Dendritic cell treated with granulocyte-macrophage colony-stimulating factor and Interleukin-4, amounts not matched to agents 40 ng/mL and 50 ng/mL, for 4 days (primary cell): Measurements from ENCODE around the gene TXNRD3.

Source experiments
- H3K27ac Mint-ChIP-seq: one replicate; pipeline ENCODE4 v1.8.0; 2022; ENCODE audit warnings: mild to moderate bottlenecking, mixed read lengths
- H3K27me3 Mint-ChIP-seq: one replicate; pipeline ENCODE4 v1.8.0; 2022; ENCODE audit warnings: mild to moderate bottlenecking, mixed read lengths
- H3K36me3 Mint-ChIP-seq: one replicate; pipeline ENCODE4 v1.8.0; 2022; ENCODE audit warnings: low read depth, mixed read lengths
- H3K4me1 Mint-ChIP-seq: one replicate; pipeline ENCODE4 v1.8.0; 2022; ENCODE audit warnings: low read depth, mixed read lengths
- H3K4me3 Mint-ChIP-seq: one replicate; pipeline ENCODE4 v1.8.0; 2022; ENCODE audit warnings: mild to moderate bottlenecking, moderate library complexity, mixed read lengths
- H3K9me3 Mint-ChIP-seq: one replicate; pipeline ENCODE4 v1.8.0; 2022; ENCODE audit warnings: mixed read lengths
- intact Hi-C: fragments of 100-400 bp; cut with micrococcal nuclease; formaldehyde crosslinking; loops from one replicate; pipeline ENCODE4 v1.15.0; 2022

The TXNRD3 gene

DNA sequence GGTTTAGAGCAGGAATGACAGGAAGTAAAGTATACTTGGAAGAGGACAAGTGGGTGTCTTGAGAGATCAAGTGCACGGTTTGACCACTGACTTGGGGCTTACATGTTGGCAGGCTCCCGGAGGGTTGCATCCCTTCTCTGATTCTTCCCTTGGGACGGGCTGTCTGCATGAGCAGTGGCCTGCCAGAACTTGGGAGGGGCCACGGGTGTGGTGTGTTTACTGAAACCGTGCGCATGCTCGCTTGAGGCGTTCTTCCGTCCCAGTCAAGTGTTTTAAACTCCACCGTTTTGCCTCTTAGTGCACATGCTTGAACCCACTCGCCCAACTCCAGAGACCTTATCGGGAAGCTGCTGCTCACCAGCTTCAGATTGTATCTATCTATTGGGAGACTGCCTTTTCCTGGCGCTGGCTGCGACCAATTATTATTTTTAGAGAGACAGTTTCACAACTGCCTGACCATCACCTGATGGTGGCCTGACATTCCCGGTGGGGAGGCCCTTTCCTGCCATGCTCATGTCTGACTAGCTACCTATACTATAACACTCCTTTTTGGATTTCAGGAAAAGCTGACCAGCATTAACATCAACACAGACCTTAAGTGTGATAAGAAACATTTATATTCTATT, 81.3 kb downstream of the TXNRD3 start:
- no peaks in the 10 kb centered on the region for H3K9me3 Mint-ChIP-seq
- intact Hi-C loops, result no loop called here
- H3K27me3 Mint-ChIP-seq, result peaks cover 1% of the 10 kb centered on the region
- peaks cover 6% of the 10 kb centered on the region for H3K4me1 Mint-ChIP-seq
- no peak overlapping the region for H3K27ac Mint-ChIP-seq
- H3K4me3 Mint-ChIP-seq, result no peak overlapping the region
- no peaks in the 10 kb centered on the region for H3K36me3 Mint-ChIP-seq

DNA sequence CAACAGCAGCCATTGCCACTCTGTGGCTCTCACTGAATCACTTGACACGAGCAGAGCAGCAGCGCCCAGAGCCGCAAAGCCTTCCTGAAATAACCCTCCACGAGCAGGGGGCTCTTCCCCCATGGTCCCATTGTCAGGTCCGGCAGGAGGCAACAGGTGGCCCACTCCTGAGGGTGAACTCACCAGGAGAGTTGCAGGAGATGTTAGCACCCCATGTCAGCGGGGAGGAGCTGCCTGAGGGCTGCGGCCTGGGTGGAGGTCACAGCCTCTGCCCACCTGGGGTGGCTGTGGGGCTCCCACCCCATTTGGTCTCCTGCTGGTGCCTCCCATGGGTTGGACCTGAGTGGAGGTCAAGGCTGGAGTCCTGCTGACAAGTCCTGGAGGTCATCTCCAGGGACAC, 83.8 kb downstream of the TXNRD3 start:
- H3K27ac Mint-ChIP-seq, result no peak overlapping the region
- intact Hi-C loops, result no loop called here
- H3K4me1 Mint-ChIP-seq, result peaks cover 7% of the 10 kb centered on the region
- no peaks in the 10 kb centered on the region for H3K36me3 Mint-ChIP-seq
- H3K9me3 Mint-ChIP-seq, result no peaks in the 10 kb centered on the region
- H3K27me3 Mint-ChIP-seq, result no peaks in the 10 kb centered on the region
- no peak overlapping the region for H3K4me3 Mint-ChIP-seq

DNA sequence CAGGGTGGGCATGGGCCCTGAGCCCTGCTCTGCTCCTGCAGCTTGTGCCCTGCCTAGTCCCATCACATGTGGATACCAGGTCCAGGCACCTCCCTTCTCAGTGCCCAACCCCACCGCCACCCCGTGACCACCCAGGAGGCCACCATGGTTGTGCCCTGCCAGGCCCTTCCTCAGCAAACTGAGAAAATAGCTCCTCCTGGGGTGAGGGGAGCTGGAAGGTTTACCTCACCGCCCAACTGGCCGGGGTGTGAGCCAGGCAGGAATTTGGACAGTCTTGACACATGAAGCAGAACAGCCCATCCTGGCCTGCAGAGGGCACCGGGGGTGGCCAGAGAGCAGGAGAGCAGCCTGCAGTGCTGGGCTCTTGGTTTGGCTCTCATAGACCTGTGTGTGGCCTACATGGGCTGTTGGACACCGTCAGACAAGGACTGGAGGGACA, 84.8 kb downstream of the TXNRD3 start:
- Mint-ChIP-seq H3K4me1 (peaks cover 7% of the 10 kb centered on the region), H3K27ac (no peak overlapping the region), H3K27me3 (no peaks in the 10 kb centered on the region), H3K4me3 (no peak overlapping the region), H3K9me3 (no peaks in the 10 kb centered on the region), H3K36me3 (no peaks in the 10 kb centered on the region)
- intact Hi-C loops, result no loop called here

DNA sequence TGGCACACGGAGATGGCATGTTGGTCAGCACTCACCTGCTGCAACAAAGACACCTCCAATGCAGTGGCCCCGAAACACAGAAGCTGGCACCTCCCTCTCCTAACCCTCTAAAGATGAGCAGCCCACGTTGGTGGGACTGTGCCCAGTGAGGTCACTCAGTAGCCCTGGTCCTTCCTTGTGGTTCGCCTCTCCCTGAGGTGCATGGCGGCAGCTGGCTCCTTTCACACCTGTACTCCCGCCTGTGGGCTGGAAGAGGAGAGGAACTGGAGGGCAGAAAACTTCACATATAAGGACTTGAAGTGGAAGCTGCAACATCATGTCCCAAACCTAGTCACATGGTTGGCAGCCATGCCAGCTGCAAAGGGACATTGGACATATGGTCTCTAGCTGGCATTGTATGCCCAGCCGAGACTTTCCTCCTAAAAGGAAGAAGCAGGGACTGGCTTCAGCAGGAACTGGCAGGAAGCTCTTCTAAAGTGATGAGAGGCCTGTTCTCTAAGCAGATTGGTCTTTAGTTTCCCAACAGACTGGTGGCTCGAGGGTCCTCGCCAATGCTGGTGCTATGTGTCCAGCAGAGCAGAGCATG, 85.4 kb downstream of the TXNRD3 start:
- peaks cover 7% of the 10 kb centered on the region for H3K4me1 Mint-ChIP-seq
- H3K4me3 Mint-ChIP-seq, result no peak overlapping the region
- no peaks in the 10 kb centered on the region for H3K27me3 Mint-ChIP-seq
- intact Hi-C loops, result no loop called here
- H3K9me3 Mint-ChIP-seq, result no peaks in the 10 kb centered on the region
- H3K36me3 Mint-ChIP-seq, result no peaks in the 10 kb centered on the region
- no peak overlapping the region for H3K27ac Mint-ChIP-seq

DNA sequence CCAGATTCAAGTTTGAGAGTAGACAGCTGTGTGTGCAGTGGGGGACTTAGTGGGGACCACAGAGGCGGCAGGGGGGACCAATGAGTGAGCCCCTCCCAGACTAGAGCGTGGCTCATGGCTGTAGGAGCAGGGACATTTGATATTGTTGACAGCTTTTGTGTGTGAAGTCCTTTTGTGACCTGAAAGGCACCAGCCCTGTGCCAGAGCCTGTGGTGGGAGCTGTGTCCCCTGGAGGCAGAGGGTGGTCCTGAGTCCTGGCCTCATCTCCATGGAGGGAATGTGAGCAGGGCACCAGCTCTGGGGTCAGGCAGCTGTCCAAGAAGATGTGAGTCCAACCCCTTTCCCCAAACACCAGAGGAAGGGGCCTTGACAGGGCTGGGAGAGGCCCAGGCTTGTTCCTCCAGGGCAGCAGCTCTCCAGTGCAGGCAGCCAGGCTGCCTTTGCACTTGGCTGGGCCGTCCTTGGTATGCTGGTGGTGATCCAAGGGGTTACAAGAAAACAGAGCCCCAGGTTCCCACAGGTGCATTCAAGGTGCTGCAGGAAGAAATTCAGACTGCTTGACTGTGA, 86.1 kb downstream of the TXNRD3 start:
- H3K4me3 Mint-ChIP-seq, result no peak overlapping the region
- no peak overlapping the region for H3K27ac Mint-ChIP-seq
- intact Hi-C loops, result no loop called here
- H3K4me1 Mint-ChIP-seq, result peaks cover 7% of the 10 kb centered on the region
- no peaks in the 10 kb centered on the region for H3K27me3 Mint-ChIP-seq
- no peaks in the 10 kb centered on the region for H3K36me3 Mint-ChIP-seq
- no peaks in the 10 kb centered on the region for H3K9me3 Mint-ChIP-seq

DNA sequence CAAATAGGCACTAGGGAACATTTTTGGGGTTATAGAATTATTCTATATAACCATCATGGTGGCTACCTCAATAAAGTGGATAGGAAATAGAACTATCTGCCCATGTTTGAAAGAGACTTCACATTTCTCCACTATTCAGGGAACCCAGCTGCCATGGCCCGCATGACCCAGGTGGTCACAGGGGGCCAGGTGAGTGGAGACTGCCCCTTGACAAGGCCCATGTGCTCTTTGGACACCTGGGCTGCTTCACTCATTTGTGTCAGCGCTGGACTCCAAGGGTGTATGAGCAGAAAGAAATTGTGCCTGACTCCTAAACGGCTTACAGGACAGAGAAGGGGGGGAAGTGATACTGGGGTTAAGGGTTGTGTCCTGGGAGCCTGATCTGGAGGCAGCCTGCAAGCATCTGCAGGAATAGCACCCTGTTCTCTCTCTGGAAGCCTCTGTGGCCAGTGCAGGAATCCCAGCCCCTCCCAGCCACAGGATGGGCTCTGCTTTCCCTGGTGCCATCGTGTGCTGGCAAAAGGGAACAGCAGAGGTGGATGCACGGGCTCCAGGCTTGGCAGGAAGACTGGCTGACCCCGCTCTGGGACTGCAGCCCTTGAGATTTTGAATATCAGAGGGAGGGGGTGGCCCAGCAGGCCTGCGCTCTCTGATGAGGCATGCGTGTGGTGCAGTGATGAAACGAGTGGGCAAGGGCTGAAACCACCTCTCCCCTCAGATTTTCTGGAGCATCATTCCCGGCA, 87.1 kb downstream of the TXNRD3 start:
- Mint-ChIP-seq H3K27ac (no peak overlapping the region), H3K4me1 (peaks cover 7% of the 10 kb centered on the region), H3K27me3 (no peaks in the 10 kb centered on the region), H3K9me3 (no peaks in the 10 kb centered on the region), H3K4me3 (no peak overlapping the region), H3K36me3 (no peaks in the 10 kb centered on the region)
- intact Hi-C loops, result no loop called here

DNA sequence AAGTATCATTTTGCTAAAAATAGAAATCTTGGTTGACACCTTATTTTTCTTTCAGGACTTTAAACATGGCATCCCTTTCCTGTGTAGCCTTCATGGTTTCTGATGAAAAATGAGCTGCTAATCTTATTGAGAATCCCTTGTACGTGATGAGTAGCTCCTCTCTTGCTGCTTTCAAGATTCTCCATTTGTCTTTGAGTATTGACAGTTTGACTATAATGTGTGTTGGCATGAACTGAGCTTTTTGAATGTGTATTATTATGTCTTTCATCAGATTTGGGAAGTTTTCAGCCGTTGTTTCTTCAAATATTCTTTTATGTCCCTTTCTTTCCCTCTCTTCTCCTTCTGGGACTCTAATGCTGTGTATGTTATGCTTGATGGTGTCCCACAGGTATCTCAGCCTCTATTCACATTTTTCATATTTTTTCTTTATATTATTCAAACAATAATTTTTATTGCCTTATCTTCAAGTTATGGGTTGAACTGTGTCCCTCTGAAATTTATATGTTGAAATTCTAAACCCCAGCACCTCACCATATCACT, 92.1 kb downstream of the TXNRD3 start:
- H3K27me3 Mint-ChIP-seq, result peaks cover 2% of the 10 kb centered on the region
- H3K4me1 Mint-ChIP-seq, result peaks cover 3% of the 10 kb centered on the region
- no peaks in the 10 kb centered on the region for H3K9me3 Mint-ChIP-seq
- H3K4me3 Mint-ChIP-seq, result no peak overlapping the region
- no peaks in the 10 kb centered on the region for H3K36me3 Mint-ChIP-seq
- H3K27ac Mint-ChIP-seq, result no peak overlapping the region
- intact Hi-C loops, result no loop called here

DNA sequence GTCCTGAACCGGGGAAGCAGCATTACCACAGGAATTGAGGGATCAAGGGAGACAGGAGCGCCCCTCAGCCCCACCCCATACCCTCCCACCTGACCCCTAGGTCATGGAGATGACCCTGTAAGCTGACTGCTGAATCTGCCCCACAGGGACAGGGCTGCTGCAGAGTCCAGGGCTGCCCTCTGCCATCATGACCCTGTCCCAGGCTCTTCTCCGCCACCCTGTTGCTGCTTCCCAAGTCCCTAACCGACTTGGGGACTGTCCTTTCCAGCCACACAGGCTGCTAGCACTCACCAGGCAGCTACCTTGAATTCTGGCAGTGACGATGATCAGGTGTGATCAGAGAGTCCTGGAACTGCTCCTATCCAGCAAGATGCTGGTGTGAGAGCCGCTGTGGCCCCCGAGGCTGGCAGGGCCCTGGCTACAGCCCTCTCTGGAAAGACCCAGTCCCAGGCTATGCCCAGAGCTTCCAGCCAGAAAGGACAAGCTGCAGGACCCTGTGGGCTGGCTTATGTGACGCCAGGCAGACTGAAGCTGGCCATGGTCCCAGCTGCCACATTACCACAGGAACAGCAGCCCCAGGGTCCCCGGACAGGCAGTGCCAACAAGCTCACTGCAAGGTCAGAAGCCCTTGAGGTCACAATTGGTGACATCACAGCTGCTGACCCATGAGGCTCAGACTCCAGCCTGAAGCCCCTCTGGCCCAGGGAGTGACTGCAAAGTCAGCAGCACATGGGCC, 96.4 kb downstream of the TXNRD3 start, which contains the start of gene C3orf22:
TSS of gene C3orf22 (minus strand) at position 597 of the 736 bp plus-strand sequence. CDS start 5,542 bp downstream, outside the sequence.
- intact Hi-C loops, result no loop called here
- H3K4me1 Mint-ChIP-seq, result no peaks in the 10 kb centered on the region
- H3K4me3 Mint-ChIP-seq, result no peak within 1 kb of the TSS
- H3K36me3 Mint-ChIP-seq, result no peaks in the 10 kb centered on the region
- no peak within 1 kb of the TSS for H3K27ac Mint-ChIP-seq
- H3K27me3 Mint-ChIP-seq, result peaks cover 2% of the 10 kb centered on the region
- no peaks in the 10 kb centered on the region for H3K9me3 Mint-ChIP-seq

DNA sequence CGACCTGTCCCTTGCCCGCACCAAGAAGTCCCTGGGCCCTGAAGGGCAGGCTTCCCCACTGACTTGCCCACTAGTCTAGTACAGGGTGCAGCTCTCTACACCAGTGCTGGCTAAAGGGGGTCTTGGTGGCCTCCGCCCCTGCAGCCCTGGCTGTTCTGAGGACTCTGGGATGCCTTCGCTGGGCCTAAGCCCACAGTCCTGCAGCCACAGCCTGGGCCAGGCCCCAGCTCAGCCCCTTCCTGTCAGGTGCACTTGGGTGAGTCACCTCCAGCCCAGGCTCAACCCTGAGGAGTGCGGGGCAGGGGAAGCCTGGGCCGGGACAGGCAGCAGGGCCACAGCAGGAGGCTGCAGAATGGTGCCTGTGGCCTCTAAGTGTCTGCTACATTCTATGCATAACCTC, 97.2 kb downstream of the TXNRD3 start:
- peaks cover 2% of the 10 kb centered on the region for H3K27me3 Mint-ChIP-seq
- no peaks in the 10 kb centered on the region for H3K36me3 Mint-ChIP-seq
- H3K9me3 Mint-ChIP-seq, result no peaks in the 10 kb centered on the region
- H3K4me3 Mint-ChIP-seq, result no peak overlapping the region
- H3K4me1 Mint-ChIP-seq, result no peaks in the 10 kb centered on the region
- no peak overlapping the region for H3K27ac Mint-ChIP-seq
- intact Hi-C loops, result no loop called here

DNA sequence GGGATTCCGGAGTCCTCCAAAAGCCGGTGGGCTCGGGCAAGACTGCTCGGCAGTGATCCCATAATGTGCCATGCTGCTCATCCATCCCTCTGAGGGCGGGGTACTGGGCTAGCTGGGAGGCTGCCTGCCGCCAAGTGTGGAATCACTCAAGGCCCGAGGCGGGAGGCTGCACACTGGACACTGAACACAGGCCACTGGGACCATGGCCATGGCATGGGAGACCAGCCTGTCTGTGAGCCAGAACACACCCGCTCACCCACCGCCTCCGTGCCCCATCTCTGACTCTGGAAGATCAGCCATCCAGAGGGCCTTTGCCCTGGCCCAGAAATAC, 97.5 kb downstream of the TXNRD3 start:
- Mint-ChIP-seq H3K4me1 (no peaks in the 10 kb centered on the region), H3K36me3 (no peaks in the 10 kb centered on the region), H3K27me3 (peaks cover 2% of the 10 kb centered on the region), H3K4me3 (no peak overlapping the region), H3K9me3 (no peaks in the 10 kb centered on the region), H3K27ac (no peak overlapping the region)
- intact Hi-C loops, result no loop called here
